ENCODE data around the gene CFAP54.

DNA sequence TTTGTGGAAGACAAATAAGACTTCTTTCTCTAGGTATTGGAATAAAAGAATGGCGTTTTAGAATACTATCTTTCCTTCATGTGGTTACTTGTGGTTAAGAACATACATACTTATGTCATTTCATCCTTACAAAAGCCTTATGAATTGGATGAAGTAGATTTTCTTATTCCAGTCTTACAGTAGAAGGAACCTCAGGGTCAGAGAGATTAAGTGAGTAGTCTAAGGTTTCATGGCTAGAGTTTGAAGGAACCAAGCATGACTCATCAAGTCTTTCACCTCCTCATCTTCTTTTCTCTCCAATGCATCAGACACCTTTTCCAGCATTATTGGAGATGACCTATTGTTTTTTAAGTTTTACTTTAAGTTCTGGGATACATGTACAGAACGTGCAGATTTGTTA lies 324.8 kb downstream of the CFAP54 start:
- TF ChIP-seq POLR2AphosphoS5 (IDR thresholded peaks at IDR 0.05; ENCODE audit: low read depth): no peak
- TF ChIP-seq, protein P1, sequence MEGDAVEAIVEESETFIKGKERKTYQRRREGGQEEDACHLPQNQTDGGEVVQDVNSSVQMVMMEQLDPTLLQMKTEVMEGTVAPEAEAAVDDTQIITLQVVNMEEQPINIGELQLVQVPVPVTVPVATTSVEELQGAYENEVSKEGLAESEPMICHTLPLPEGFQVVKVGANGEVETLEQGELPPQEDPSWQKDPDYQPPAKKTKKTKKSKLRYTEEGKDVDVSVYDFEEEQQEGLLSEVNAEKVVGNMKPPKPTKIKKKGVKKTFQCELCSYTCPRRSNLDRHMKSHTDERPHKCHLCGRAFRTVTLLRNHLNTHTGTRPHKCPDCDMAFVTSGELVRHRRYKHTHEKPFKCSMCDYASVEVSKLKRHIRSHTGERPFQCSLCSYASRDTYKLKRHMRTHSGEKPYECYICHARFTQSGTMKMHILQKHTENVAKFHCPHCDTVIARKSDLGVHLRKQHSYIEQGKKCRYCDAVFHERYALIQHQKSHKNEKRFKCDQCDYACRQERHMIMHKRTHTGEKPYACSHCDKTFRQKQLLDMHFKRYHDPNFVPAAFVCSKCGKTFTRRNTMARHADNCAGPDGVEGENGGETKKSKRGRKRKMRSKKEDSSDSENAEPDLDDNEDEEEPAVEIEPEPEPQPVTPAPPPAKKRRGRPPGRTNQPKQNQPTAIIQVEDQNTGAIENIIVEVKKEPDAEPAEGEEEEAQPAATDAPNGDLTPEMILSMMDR (conservative IDR thresholded peaks at IDR 0.05; ENCODE audit: low read depth in 2 of 2): no peak
